Heart right ventricle (tissue), 16 donors: ENCODE results near the gene PSTPIP1. TPM values are rescaled to one million over a fixed set of nuclear protein-coding genes. Genes with fewer than 3 reads are reported as not detected.
A peak's percentile ranks its signal among the peaks of the same experiment; 100 is the strongest.
"Not testable (repeated sequence)": the region's sequence is repeated elsewhere in the genome, so short reads cannot be mapped to it uniquely, and the experiment has no call there.

ENCODE experiments used
- ATAC-seq, 8 donors: fragments of 200-7000 bp; cut with Tn5 transposase; one replicate each; pipeline ENCODE4 v1.9.1; 2020; ENCODE audit warnings: mild to moderate bottlenecking in 8 of 8, moderate library complexity in 8 of 8, moderate number of reproducible peaks in 1 of 8
- DNase-seq, 2 donors: peaks; one replicate each; pipeline ENCODE4 v3.0.0-alpha.2; 2020
- H3K27ac ChIP-seq, 10 donors: fragments of 200-600 bp; sonication (generic) in 2 of 10; one replicate each; pipeline versions ENCODE4 v1.5.0 to v1.8.0; 2020 to 2022; ENCODE audit warnings: mild to moderate bottlenecking in 3 of 10
- H3K27me3 ChIP-seq, 7 donors: fragments of 200-600 bp; one replicate each; pipeline ENCODE4 v1.8.0; 2021 to 2022; ENCODE audit warnings: mild to moderate bottlenecking in 2 of 7
- H3K36me3 ChIP-seq, 9 donors: fragments of 200-600 bp; sonication (generic) in 1 of 9; one replicate each; pipeline versions ENCODE4 v1.5.0 to v1.8.0; 2020 to 2022; ENCODE audit warnings: mild to moderate bottlenecking in 2 of 9
- H3K4me1 ChIP-seq, 9 donors: fragments of 200-600 bp; sonication (generic) in 1 of 9; one replicate each; pipeline versions ENCODE4 v1.5.0 to v1.8.0; 2020 to 2022; ENCODE audit warnings: mild to moderate bottlenecking in 4 of 9
- H3K4me3 ChIP-seq, 10 donors: fragments of 200-600 bp; sonication (generic) in 2 of 10; one replicate each; pipeline versions ENCODE4 v1.5.0 to v1.8.0; 2020 to 2022; ENCODE audit warnings: mild to moderate bottlenecking in 7 of 10, moderate library complexity in 2 of 10
- H3K9me3 ChIP-seq, 11 donors: fragments of 200-600 bp in 10 of 11; sonication (generic) in 2 of 11; one replicate each; pipeline versions ENCODE4 v1.5.0 to v1.8.0; 2013 to 2022; ENCODE audit warnings: mild to moderate bottlenecking in 2 of 11, control low read depth in 1 of 11, moderate library complexity in 1 of 11
- WGBS, 2 donors: extraction: QIAGEN DNeasy Blood & Tissue Kit; methylation state at CpG; one replicate each; pipeline ENCODE4 v1.1.7; 2013; ENCODE audit warnings: inconsistent platforms in 1 of 2; 5-methylcytosine and 5-hydroxymethylcytosine counted together
- intact Hi-C, 10 donors: fragments of 100-400 bp; cut with DNase I; formaldehyde crosslinking; loops; one replicate each; pipeline versions ENCODE4 v1.11.1 to v1.14.2; 2022
- polyA plus RNA-seq, 2 donors: library from polyadenylated mRNA; stranded (reverse); fragments of 200-250 nt; gene quantifications; one replicate each; pipeline ENCODE4 v1.2.3, GENCODE V29; 2013
- total RNA-seq, 10 donors: library from RNA; stranded (reverse); fragmentation: NEBNext Ultra II Directional in 3 of 10; extraction: Animal tissue kit (Norgen Biotek cat#: 25700) in 3 of 10; gene quantifications; one replicate each; pipeline versions ENCODE4 v1.2.1 to v1.2.4, GENCODE V29; 2021 to 2023
- TF ChIP-seq, protein P1 (sequence below), 9 donors: fragments of 200-600 bp; sonication (generic) in 2 of 9; IDR thresholded peaks; one replicate each; pipeline versions ENCODE4 v1.5.0 to v1.8.0; 2021 to 2022; ENCODE audit warnings: antibody characterized with exemption in 9 of 9, mild to moderate bottlenecking in 5 of 9, moderate library complexity in 1 of 9
- donor health status: Arrhythmogenic right ventricular cardiomyopathy.
- donor health status: ischemic (EF 13 %, LVEDD 7.1; RV severe dilation, severe dysfunction).
- donor health status: healthy with polysubstance abuse.
- donor health status: DM: no; HTN: yes; CAD: no.
- donor health status: DM: no; HTN: no; CAD: no.
- donor health status: ischemic (EF 25% LVEDD 6.9; RV normal size, moderate dysfunction).
- donor health status: ischemic (EF 25% LVEDD 5.7; RV mildly dilated, moderate dysfunction).
- donor health status: healthy.
- donor health status: DM: yes; HTN: yes; CAD: no.
- donor health status: Ischemic cardiomyopathy.
- donor health status: ischemic (EF 35%, LVEDD 5.7; RV mildly dilated, moderate dysfunction).
- donor health status: nonischemic (EF 11% LVEDD 7.7; RV severe dilation, severe dysfunction).
- donor health status: DM: yes; HTN: yes; CAD: no.
- donor health status: PGD.
- donor health status: ischemic (EF 29% LVEDD 5.4; RV normal size, mild dysfunction).
- donor health status: nonischemic (EF 23%, LVEDD 6.1; RV moderate dilation, normal function).

PSTPIP1 gene
- total and polyA plus RNA-seq, 12 donors, result 1.3 to 10.4 (median 2.9) TPM; not detected in 1

DNA sequence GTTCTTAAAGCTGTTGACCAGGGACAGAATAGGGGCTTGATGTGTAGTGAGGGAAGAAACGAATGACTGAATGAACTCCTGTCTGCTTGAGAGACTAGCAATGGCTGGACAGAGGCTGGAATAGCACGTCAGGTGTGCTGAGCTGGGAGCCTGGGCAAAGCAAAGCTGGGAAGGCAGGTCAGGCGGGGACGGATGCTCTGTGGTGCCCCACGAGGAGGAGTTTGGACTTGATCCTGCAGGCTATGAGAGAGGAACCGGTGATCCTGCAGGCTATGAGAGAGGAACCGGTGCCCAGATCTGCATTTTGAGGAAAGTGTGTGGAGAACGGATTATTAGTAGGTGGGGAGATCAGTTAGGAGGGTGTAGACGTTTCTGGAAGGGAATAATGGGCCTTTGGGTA lies 31.3 kb upstream of the PSTPIP1 start:
- no peaks in the 10 kb centered on the region for H3K9me3 ChIP-seq
- TF ChIP-seq, protein P1, sequence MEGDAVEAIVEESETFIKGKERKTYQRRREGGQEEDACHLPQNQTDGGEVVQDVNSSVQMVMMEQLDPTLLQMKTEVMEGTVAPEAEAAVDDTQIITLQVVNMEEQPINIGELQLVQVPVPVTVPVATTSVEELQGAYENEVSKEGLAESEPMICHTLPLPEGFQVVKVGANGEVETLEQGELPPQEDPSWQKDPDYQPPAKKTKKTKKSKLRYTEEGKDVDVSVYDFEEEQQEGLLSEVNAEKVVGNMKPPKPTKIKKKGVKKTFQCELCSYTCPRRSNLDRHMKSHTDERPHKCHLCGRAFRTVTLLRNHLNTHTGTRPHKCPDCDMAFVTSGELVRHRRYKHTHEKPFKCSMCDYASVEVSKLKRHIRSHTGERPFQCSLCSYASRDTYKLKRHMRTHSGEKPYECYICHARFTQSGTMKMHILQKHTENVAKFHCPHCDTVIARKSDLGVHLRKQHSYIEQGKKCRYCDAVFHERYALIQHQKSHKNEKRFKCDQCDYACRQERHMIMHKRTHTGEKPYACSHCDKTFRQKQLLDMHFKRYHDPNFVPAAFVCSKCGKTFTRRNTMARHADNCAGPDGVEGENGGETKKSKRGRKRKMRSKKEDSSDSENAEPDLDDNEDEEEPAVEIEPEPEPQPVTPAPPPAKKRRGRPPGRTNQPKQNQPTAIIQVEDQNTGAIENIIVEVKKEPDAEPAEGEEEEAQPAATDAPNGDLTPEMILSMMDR (IDR thresholded peaks at IDR 0.05), result no peak
- ATAC-seq (peak in 5 of 8 donors; percentile 14 to 67 (median 48)), DNase-seq (no peak)
- H3K4me3 ChIP-seq, result no peak overlapping the region
- H3K27me3 ChIP-seq, result no peaks in the 10 kb centered on the region
- 61 to 62% methylated on average over 9 of the region's 9 CpGs for WGBS, 2 donors
- intact Hi-C loops, result loop anchor here in 1 of 10 donors (10.0 kb wide), 1 partner anchor 141 kb away; no protein-coding TSS in a partner anchor
- H3K27ac ChIP-seq, result peak overlapping the region in 2 of 10 donors; percentile 13 to 36
- H3K36me3 ChIP-seq, result no peaks in the 10 kb centered on the region
- H3K4me1 ChIP-seq, result peaks cover 0 to 52% (median 30%) of the 10 kb centered on the region in 9 donors

DNA sequence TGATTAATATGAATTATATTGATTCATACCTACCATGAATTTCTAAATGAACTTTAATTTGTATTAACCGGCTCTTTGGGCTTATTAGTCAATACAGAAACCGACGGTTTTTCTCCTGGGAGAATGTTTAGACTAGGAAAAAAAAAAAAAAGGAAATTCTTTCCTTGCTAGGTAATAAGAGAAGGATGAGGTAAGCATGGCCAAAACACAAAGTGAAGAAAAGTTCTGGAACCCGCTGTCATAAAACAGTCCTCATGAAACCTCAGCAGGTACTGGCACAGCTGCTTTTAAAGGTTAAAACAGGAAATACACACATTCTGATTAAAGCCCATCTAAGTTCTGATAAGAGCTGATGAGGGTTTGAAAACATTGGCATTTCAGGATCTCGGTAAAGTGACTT lies 30.8 kb upstream of the PSTPIP1 start:
- no peak overlapping the region for H3K4me3 ChIP-seq

DNA sequence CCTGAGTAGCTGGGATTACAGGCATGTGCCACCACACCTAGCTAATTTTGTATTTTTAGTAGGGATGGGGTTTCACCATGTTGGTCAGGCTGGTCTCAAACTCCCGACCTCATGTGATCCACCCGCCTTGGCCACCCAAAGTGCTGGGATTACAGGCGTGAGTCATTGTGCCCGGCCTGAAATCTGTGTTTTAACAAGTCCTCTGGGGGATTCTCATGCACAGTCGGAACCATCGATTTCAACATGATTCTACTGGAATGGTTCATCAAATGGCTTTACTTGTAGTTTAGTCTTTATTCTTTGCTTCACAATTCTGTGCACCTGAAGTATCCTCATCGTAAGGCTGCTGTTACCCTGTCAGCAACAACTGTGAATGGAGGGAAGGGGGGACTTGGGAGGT lies 28.9 kb upstream of the PSTPIP1 start:
- H3K4me1 ChIP-seq, result peaks cover 0 to 49% (median 28%) of the 10 kb centered on the region in 9 donors
- H3K4me3 ChIP-seq, H3K36me3 ChIP-seq, DNase-seq, H3K27me3 ChIP-seq, H3K27ac ChIP-seq, H3K9me3 ChIP-seq, ATAC-seq: not testable (repeated sequence)
- intact Hi-C loops, result loop anchor here in 1 of 10 donors (10.0 kb wide), 1 partner anchor 139 kb away; no protein-coding TSS in a partner anchor
- WGBS, 2 donors, result 80 to 85% methylated on average over 7 of the region's 7 CpGs

More for the DNA sequence above, 30.8 kb upstream of the PSTPIP1 start:
- peak overlapping the region in 2 of 10 donors; percentile 13 to 36 for H3K27ac ChIP-seq
- DNase-seq (no peak), ATAC-seq (no peak)
- WGBS, 2 donors, result 49 to 53% methylated on average over 5 of the region's 5 CpGs
- intact Hi-C loops, result loop anchor here in 1 of 10 donors (10.0 kb wide), 1 partner anchor 141 kb away; no protein-coding TSS in a partner anchor
- H3K27me3 ChIP-seq, result no peaks in the 10 kb centered on the region
- TF ChIP-seq, protein P1 (IDR thresholded peaks at IDR 0.05), result no peak
- H3K4me1 ChIP-seq, result peaks cover 0 to 52% (median 30%) of the 10 kb centered on the region in 9 donors
- no peaks in the 10 kb centered on the region for H3K36me3 ChIP-seq
- no peaks in the 10 kb centered on the region for H3K9me3 ChIP-seq

DNA sequence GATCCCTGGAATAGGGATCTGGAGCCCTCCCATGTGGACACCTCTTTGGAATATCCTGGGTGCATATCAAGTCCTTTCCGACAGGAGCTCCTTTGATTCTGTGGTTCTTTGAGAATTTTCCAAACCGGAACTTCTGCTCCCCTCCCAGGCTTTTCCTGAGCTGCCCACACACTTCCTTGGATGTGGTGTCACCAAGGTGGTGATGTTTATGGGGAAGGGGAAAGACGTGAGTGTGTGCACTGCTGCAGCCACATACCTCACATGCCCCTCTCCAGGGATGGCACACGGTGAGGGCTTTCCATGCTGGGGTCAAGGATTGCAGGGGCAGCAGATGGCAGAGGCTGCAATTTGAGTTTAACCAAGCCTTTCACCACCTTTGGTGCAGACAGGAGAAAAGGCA lies 27.9 kb upstream of the PSTPIP1 start:
- 33 to 45% methylated on average over 4 of the region's 4 CpGs for WGBS, 2 donors

More for the DNA sequence above, 27.9 kb upstream of the PSTPIP1 start:
- H3K27me3 ChIP-seq, result no peaks in the 10 kb centered on the region
- DNase-seq (no peak), ATAC-seq (peak in 3 of 8 donors; percentile 48 to 66 (median 57))
- peaks cover 0 to 41% (median 21%) of the 10 kb centered on the region in 9 donors for H3K4me1 ChIP-seq
- TF ChIP-seq, protein P1 (IDR thresholded peaks at IDR 0.05), result no peak
- H3K9me3 ChIP-seq, result no peaks in the 10 kb centered on the region
- H3K27ac ChIP-seq, result peak overlapping the region in 3 of 10 donors; percentile 27 to 32 (median 31)
- intact Hi-C loops, result loop anchor here in 1 of 10 donors (10.0 kb wide), 1 partner anchor 138 kb away; no protein-coding TSS in a partner anchor
- H3K36me3 ChIP-seq, result no peaks in the 10 kb centered on the region
- no peak overlapping the region for H3K4me3 ChIP-seq
